ENCODE data around the gene CCBE1. TPM values are rescaled to one million over a fixed set of nuclear protein-coding genes. Genes with fewer than 3 reads are reported as not detected.

Gene CCBE1
- total and polyA plus RNA-seq, 2 of the 4 experiments (the other 2 are of a cell fraction): 64.8 to 148 TPM

GRCh38 chr18:59661891-59662701, 35.1 kb downstream of the CCBE1 start:
- CTCF ChIA-PET: interaction anchor here (0.6 to 1.2 kb wide), 2 partner anchors 35 to 898 kb away, joined by 4 to 8 read pairs; partner anchors contain the start of gene CCBE1
- no TSS peak for BruUV-seq (replicated peaks)
- peaks cover 48 to 86% of the 10 kb centered on the region in 2 experiments for H3K79me1 ChIP-seq (ENCODE audit: low read depth in 1 of 2, low read length in 2 of 2)
- no peak overlapping the region for H3K27ac ChIP-seq (ENCODE audit: insufficient read depth, low read length)
- no peaks in the 10 kb centered on the region for H3K27me3 ChIP-seq (ENCODE audit: control insufficient read depth, insufficient read depth, low read length)
- H3K4me2 ChIP-seq (ENCODE audit: low read depth, low read length): peak overlapping the region; percentile 29; the same call in 1 of the 2 replicates
- no peak overlapping the region for H2BK5ac ChIP-seq (ENCODE audit: low read depth, low read length, poor library complexity, severe bottlenecking)
- dilution Hi-C loops (cut with HindIII; ENCODE audit: low sequenced_read_pairs, unreplicated experiment) (no loop called here), intact Hi-C loops (cut with micrococcal nuclease) (no loop called here), in situ Hi-C loops (cut with MboI; ENCODE audit: low sequenced_read_pairs) (no loop called here)
- H2BK15ac ChIP-seq (ENCODE audit: low read depth, low read length): no peak overlapping the region
- peaks cover 27% of the 10 kb centered on the region for H4K20me1 ChIP-seq (ENCODE audit: insufficient read depth, low read length)
- no peaks in the 10 kb centered on the region for H3K9me3 ChIP-seq (ENCODE audit: control insufficient read depth, insufficient read depth, low read length)
- no CpG with 5 or more reads among the region's 2 CpGs for WGBS, 2 experiments (ENCODE audit: extremely low coverage in 2 of 2, insufficient read length in 1 of 2)
- H3K9me1 ChIP-seq (ENCODE audit: insufficient read depth, low read length): peaks cover 18% of the 10 kb centered on the region
- no peak overlapping the region for H4K5ac ChIP-seq (ENCODE audit: low read depth, low read length)
- H3K56ac ChIP-seq (ENCODE audit: extremely low read depth, insufficient read depth, low read length): no peak overlapping the region
- DNase-seq (peak; percentile 72), ATAC-seq (ENCODE audit: low read depth) (peak; percentile 15; the same call in 1 of the 2 replicates)
- peak overlapping the region; percentile 37 for H3K4ac ChIP-seq (ENCODE audit: low read depth, low read length)
- H3K9ac ChIP-seq (ENCODE audit: low read depth, low read length): no peak overlapping the region
- peak overlapping the region; percentile 9; the same call in 1 of the 2 replicates for H2AK5ac ChIP-seq (ENCODE audit: low read depth, low read length)
- H2BK120ac ChIP-seq (ENCODE audit: low read depth, low read length): peak overlapping the region; percentile 33; the same call in 1 of the 2 replicates
- H2BK20ac ChIP-seq (ENCODE audit: low read depth, low read length): peak overlapping the region; percentile 45; the same call in 1 of the 2 replicates
- no peak overlapping the region for H3K4me3 ChIP-seq (ENCODE audit: insufficient read depth, low read depth, low read length)
- peaks cover 31% of the 10 kb centered on the region for H3K4me1 ChIP-seq (ENCODE audit: control insufficient read depth, insufficient read depth, low read length)
- POLR2A ChIA-PET (ENCODE audit: unreplicated experiment): no interaction called here
- no peak overlapping the region for H3K23ac ChIP-seq (ENCODE audit: low read depth, low read length)
- H2AK9ac ChIP-seq (replicated peaks; ENCODE audit: low read depth, low read length, poor library complexity): no peak overlapping the region
- no peak overlapping the region for H2AFZ ChIP-seq (replicated peaks; ENCODE audit: low read length, poor library complexity)
- peak overlapping the region; percentile 12; the same call in 1 of the 2 replicates for H4K91ac ChIP-seq (ENCODE audit: insufficient read depth, low read depth, low read length)
- 0 out of 2 replicates have a peak overlapping the region, but pooled peaks have one; percentile 16 for H3K14ac ChIP-seq (replicated peaks; ENCODE audit: low read depth, low read length)
- H3K36me3 ChIP-seq (ENCODE audit: control insufficient read depth, insufficient read depth, low read length): no peaks in the 10 kb centered on the region
- no peak overlapping the region for H4K8ac ChIP-seq (ENCODE audit: low read depth in 2 of 2, low read length in 2 of 2)
- peak overlapping the region; percentile 49 for H3K18ac ChIP-seq (ENCODE audit: low read depth, low read length)
- TF ChIP-seq MAFK (IDR thresholded peaks at IDR 0.05; ENCODE audit: low read depth, low read length) (no peak), BHLHE40 (IDR thresholded peaks at IDR 0.05; ENCODE audit: low read depth, low read length) (0 out of 2 replicates have a peak, but pooled peaks have one; percentile 27), RCOR1 (IDR thresholded peaks at IDR 0.05; ENCODE audit: insufficient replicate concordance, low read length) (peak; percentile 14), NFE2L2 (IDR thresholded peaks at IDR 0.05; ENCODE audit: low read depth, low read length) (no peak), CEBPB (IDR thresholded peaks at IDR 0.05; ENCODE audit: low read depth, low read length) (peak; percentile 19; the same call in 1 of the 2 replicates), FOS (IDR thresholded peaks at IDR 0.05; ENCODE audit: low read depth, low read length) (no peak)

Data from IMR-90 (cell line).